ENCODE results near the gene ACAT2. TPM values are rescaled to one million over a fixed set of nuclear protein-coding genes. Genes with fewer than 3 reads are reported as not detected.
"Not testable (repeated sequence)": the region's sequence is repeated elsewhere in the genome, so short reads cannot be mapped to it uniquely, and the experiment has no call there.

The ACAT2 gene
- total RNA-seq, 1 experiment from 2014 or later, result 13.8 TPM

- in situ Hi-C loops (cut with HindIII; ENCODE audit: low pct_unique_long_range_greater_than_20kb, low sequenced_read_pairs), result no loop called here
- no peak for DNase-seq (ENCODE audit: low read depth, low spot score)
Measured at GRCh38 chr6:159821122-159821521, 59.3 kb downstream of the ACAT2 start.

GRCh38 chr6:159821726-159822125 lies 59.9 kb downstream of the ACAT2 start:
- in situ Hi-C loops (cut with HindIII; ENCODE audit: low pct_unique_long_range_greater_than_20kb, low sequenced_read_pairs), result no loop called here
- no peak for DNase-seq (ENCODE audit: low read depth, low spot score)

DNA sequence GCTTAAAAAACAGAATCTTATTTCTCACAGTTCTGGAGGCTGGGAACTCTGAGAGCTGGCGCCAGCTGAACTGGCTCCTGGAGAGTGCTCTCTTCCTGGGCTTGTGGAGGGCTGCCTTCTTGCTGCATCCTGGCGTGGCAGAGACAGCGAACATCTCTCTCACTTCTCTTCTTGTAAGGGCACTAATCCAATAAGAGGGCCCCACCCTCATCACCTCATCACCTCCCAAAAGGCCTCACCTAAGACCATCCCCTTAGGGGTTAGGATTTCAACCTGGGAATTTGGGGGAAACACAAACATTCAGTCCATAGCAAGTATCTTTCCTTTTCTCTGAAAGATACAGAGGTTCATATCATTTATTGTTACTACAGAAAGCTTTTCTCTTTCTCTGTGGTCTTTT lies 62.1 kb downstream of the ACAT2 start:
- no peak for DNase-seq (ENCODE audit: low read depth, low spot score)
- in situ Hi-C loops (cut with HindIII; ENCODE audit: low pct_unique_long_range_greater_than_20kb, low sequenced_read_pairs), result no loop called here

DNA sequence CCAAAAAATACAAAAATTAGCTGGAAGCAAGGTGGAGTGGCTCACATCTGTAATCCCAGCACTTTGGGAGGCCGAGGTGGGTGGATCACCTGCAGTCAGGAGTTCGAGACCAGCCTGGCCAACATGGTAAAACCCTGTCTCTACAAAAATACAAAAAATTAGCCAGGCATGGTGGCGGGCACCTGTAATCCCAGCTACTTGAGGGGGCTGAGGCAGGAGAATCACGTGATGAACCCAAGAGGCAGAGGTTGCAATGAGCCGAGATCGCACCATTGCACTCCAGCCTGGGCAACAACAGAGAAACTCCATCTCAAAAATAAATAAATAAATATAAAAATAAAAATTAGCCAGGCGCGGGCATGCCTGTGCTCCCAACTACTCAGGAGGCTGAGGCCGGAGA lies 62.8 kb downstream of the ACAT2 start:
- DNase-seq (ENCODE audit: low read depth, low spot score); in situ Hi-C loops (cut with HindIII; ENCODE audit: low pct_unique_long_range_greater_than_20kb, low sequenced_read_pairs): not testable (repeated sequence)

GRCh38 chr6:159826004-159826403 lies 64.2 kb downstream of the ACAT2 start:
- no peak for DNase-seq (ENCODE audit: low read depth, low spot score)
- in situ Hi-C loops (cut with HindIII; ENCODE audit: low pct_unique_long_range_greater_than_20kb, low sequenced_read_pairs), result no loop called here

- in situ Hi-C loops (cut with HindIII; ENCODE audit: low pct_unique_long_range_greater_than_20kb, low sequenced_read_pairs), result no loop called here
- DNase-seq (ENCODE audit: low read depth, low spot score), result no peak
Measured at GRCh38 chr6:159826968-159827647, 65.3 kb downstream of the ACAT2 start.

DNA sequence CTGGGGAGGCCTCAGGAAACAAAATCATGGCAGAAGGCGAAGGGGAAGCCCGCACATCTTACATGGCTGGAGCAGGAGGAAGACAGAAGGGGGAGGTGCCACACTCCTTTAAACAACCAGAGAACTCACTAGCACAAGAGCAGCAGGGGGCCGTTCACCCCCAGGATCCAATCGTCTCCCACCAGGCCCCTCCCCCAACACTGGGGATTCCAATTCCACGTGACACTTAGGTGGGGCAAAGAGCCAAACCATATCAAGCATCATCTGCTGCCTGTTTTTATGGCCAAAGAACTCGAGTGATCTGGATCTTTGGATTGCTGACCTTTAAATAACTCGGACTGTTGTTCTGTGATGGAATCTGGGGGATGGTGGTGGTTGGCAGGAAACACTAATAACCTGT lies 66.2 kb downstream of the ACAT2 start:
- in situ Hi-C loops (cut with HindIII; ENCODE audit: low pct_unique_long_range_greater_than_20kb, low sequenced_read_pairs), result no loop called here
- no peak for DNase-seq (ENCODE audit: low read depth, low spot score)

Small RNA genes within 50 kb of the gene (small RNA-seq; reads per million reads assigned to genes)
- 0 to 0.19 reads per million in 2 experiments for gene RNU4ATAC18P
- gene SNORA20, result 32.4 to 47.9 reads per million in 2 experiments
- 0 reads per million in 2 experiments for gene SNORA29

Other genes with a start within 250 kb of the ACAT2 start
- gene SOD2, start 68.8 kb upstream of the ACAT2 start, total RNA-seq (2014; rRNA removed; shearing (Covaris generic)), result 108 and 109 TPM in 2 replicates
- 59.6 and 59.7 TPM in 2 replicates for gene WTAP, start 34.5 kb upstream of the ACAT2 start, total RNA-seq (2014; rRNA removed; shearing (Covaris generic))
- gene TCP1, start 27.6 kb downstream of the ACAT2 start, total RNA-seq (2014; rRNA removed; shearing (Covaris generic)), result 223 and 229 TPM in 2 replicates
- 123 and 126 TPM in 2 replicates for gene MRPL18, start 28.4 kb downstream of the ACAT2 start, total RNA-seq (2014; rRNA removed; shearing (Covaris generic))
- gene PNLDC1, start 38.2 kb downstream of the ACAT2 start, total RNA-seq (2014; rRNA removed; shearing (Covaris generic)), result 0.05 TPM in 1 of 2 replicates, not detected in the other
- not detected in 2 replicates for gene MAS1, start 128.9 kb downstream of the ACAT2 start, total RNA-seq (2014; rRNA removed; shearing (Covaris generic))
- gene IGF2R, start 207.0 kb downstream of the ACAT2 start, total RNA-seq (2014; rRNA removed; shearing (Covaris generic)), result 63.4 and 87.5 TPM in 2 replicates